Choroid plexus epithelial cell (primary cell): ENCODE data around the gene MICAL3.
"Not testable (repeated sequence)": the region's sequence is repeated elsewhere in the genome, so short reads cannot be mapped to it uniquely, and the experiment has no call there.

Experiments used
- DNase-seq: peaks from one replicate; pipeline ENCODE4 v3.0.0-alpha.2; 2010; ENCODE audit warnings: low read depth
- H3K4me3 ChIP-seq: 2 replicates; pipeline ENCODE4 v1.5.1; 2011; ENCODE audit warnings: low read depth, mild to moderate bottlenecking, control low read depth, low read length, moderate library complexity
- CTCF ChIP-seq: conservative IDR thresholded peaks from 2 replicates; pipeline ENCODE4 v1.5.1; 2011; ENCODE audit warnings: low read depth, mild to moderate bottlenecking, control low read depth, inconsistent platforms, low read length, moderate library complexity

The MICAL3 gene

GRCh38 chr22:18013947-18014346 is 10.4 kb downstream of the MICAL3 start:
- DNase-seq = no peak
- H3K4me3 ChIP-seq = no peak overlapping the region
- TF ChIP-seq CTCF = no peak

GRCh38 chr22:18013436-18013835 is 10.9 kb downstream of the MICAL3 start:
- DNase-seq = no peak
- H3K4me3 ChIP-seq = no peak overlapping the region
- TF ChIP-seq CTCF = no peak

- DNase-seq = peak; percentile 69
- TF ChIP-seq CTCF = no peak
- no peak overlapping the region for H3K4me3 ChIP-seq
Observed at GRCh38 chr22:18012531-18012930, 11.8 kb downstream of the MICAL3 start.

- H3K4me3 ChIP-seq = no peak overlapping the region
- no peak for TF ChIP-seq CTCF
- DNase-seq = no peak
Observed at GRCh38 chr22:18010266-18010665, 14.1 kb downstream of the MICAL3 start.

GRCh38 chr22:18008136-18008535 is 16.2 kb downstream of the MICAL3 start:
- DNase-seq = no peak
- no peak for TF ChIP-seq CTCF
- no peak overlapping the region for H3K4me3 ChIP-seq

- no peak for TF ChIP-seq CTCF
- DNase-seq = peak; percentile 48
- no peak overlapping the region for H3K4me3 ChIP-seq
Observed at GRCh38 chr22:18005201-18005926, 19.0 kb downstream of the MICAL3 start.

- H3K4me3 ChIP-seq = peak overlapping the region; percentile 95
Observed at GRCh38 chr22:18001894-18002315, 22.5 kb downstream of the MICAL3 start.

More at GRCh38 chr22:18001894-18002315, 22.5 kb downstream of the MICAL3 start:
- DNase-seq = not testable (repeated sequence)
